WTC11 (cell line): Measurements from ENCODE around the gene PADI1. TPM values are rescaled to one million over a fixed set of nuclear protein-coding genes. Genes with fewer than 3 reads are reported as not detected.

Source experiments
- ATAC-seq: fragments of 200-7000 bp; cut with Tn5 transposase; 2 replicates; pipeline ENCODE4 v1.10.0; 2021; ENCODE audit warnings: mild to moderate bottlenecking, moderate library complexity
- CTCF ChIA-PET: fragments of 300-600 bp; sonication (Branson Sonifier 250); formaldehyde crosslinking; loops from one replicate; lab custom pipeline; 2021; ENCODE audit warnings: antibody characterized with exemption; lab: Charles Lee
- POLR2A ChIA-PET: fragments of 350-600 bp; sonication (Branson Sonifier 250); formaldehyde crosslinking; loops from one replicate; lab custom pipeline; 2021; ENCODE audit warnings: antibody characterized with exemption; lab: Charles Lee
- DNase-seq: peaks from one replicate; pipeline ENCODE4 v3.0.0; 2021; ENCODE audit warnings: low spot score
- H3K27ac Mint-ChIP-seq: 2 replicates; pipeline ENCODE4 v1.8.0; 2021; ENCODE audit warnings: mixed read lengths
- H3K27me3 Mint-ChIP-seq: 2 replicates; pipeline ENCODE4 v1.8.0; 2021; ENCODE audit warnings: low read depth, mild to moderate bottlenecking, moderate library complexity, mixed read lengths
- H3K36me3 Mint-ChIP-seq: 2 replicates; pipeline ENCODE4 v1.8.0; 2021; ENCODE audit warnings: mixed read lengths
- H3K4me1 Mint-ChIP-seq: 2 replicates; pipeline ENCODE4 v1.8.0; 2022; ENCODE audit warnings: mixed read lengths
- H3K4me3 Mint-ChIP-seq: 2 replicates; pipeline ENCODE4 v1.8.0; 2021; ENCODE audit warnings: mild to moderate bottlenecking, moderate library complexity, mixed read lengths
- H3K9me3 Mint-ChIP-seq: 2 replicates; pipeline ENCODE4 v1.8.0; 2021; ENCODE audit warnings: mixed read lengths
- ESRRA ChIP-seq: sonication (generic); formaldehyde crosslinking; IDR thresholded peaks from 2 replicates; pipeline ENCODE4 v1.8.1; 2022; ENCODE audit warnings: mild to moderate bottlenecking, missing genetic modification reagents, borderline replicate concordance
- IRF2 ChIP-seq: sonication (generic); formaldehyde crosslinking; IDR thresholded peaks from 2 replicates; pipeline ENCODE4 v1.8.0; 2022; ENCODE audit warnings: low read depth, missing genetic modification reagents, borderline replicate concordance
- KAT7 ChIP-seq: sonication (generic); formaldehyde crosslinking; IDR thresholded peaks from 2 replicates; pipeline ENCODE4 v1.8.1; 2023; ENCODE audit warnings: missing genetic modification reagents, mild to moderate bottlenecking, borderline replicate concordance
- MYBL2 ChIP-seq: sonication (generic); formaldehyde crosslinking; IDR thresholded peaks from 2 replicates; pipeline ENCODE4 v1.8.1; 2023; ENCODE audit warnings: mild to moderate bottlenecking, moderate library complexity, missing genetic modification reagents
- NR2C2 ChIP-seq: sonication (generic); formaldehyde crosslinking; IDR thresholded peaks from 2 replicates; pipeline ENCODE4 v1.8.0; 2022; ENCODE audit warnings: mild to moderate bottlenecking, missing genetic modification reagents
- PRRX2 ChIP-seq: fragments of 250-450 bp; sonication (Bioruptor Pico); IDR thresholded peaks from 2 replicates; pipeline ENCODE4 v1.8.0; 2021; ENCODE audit warnings: mild to moderate bottlenecking
- SOX15 ChIP-seq: fragments of 250-450 bp; sonication (Bioruptor Pico); IDR thresholded peaks from 2 replicates; pipeline ENCODE4 v1.9.0; 2021; ENCODE audit warnings: mild to moderate bottlenecking
- TCF7 ChIP-seq: sonication (generic); formaldehyde crosslinking; IDR thresholded peaks from 2 replicates; pipeline ENCODE4 v1.8.0; 2022; ENCODE audit warnings: mild to moderate bottlenecking, low read depth, missing genetic modification reagents, moderate library complexity
- TEAD4 ChIP-seq: sonication (generic); formaldehyde crosslinking; IDR thresholded peaks from 2 replicates; pipeline ENCODE4 v1.8.0; 2022; ENCODE audit warnings: mild to moderate bottlenecking, missing genetic modification reagents
- ZNF138 ChIP-seq: sonication (generic); formaldehyde crosslinking; conservative IDR thresholded peaks from 2 replicates; pipeline ENCODE4 v1.8.1; 2022; ENCODE audit warnings: mild to moderate bottlenecking, moderate library complexity, missing genetic modification reagents
- ZNF317 ChIP-seq: sonication (generic); formaldehyde crosslinking; IDR thresholded peaks from 2 replicates; pipeline ENCODE4 v1.8.1; 2023; ENCODE audit warnings: low read depth, mild to moderate bottlenecking, moderate library complexity, missing genetic modification reagents, borderline replicate concordance
- ZNF396 ChIP-seq: fragments of 250-450 bp; sonication (Bioruptor Pico); IDR thresholded peaks from 2 replicates; pipeline ENCODE4 v1.8.0; 2021; ENCODE audit warnings: mild to moderate bottlenecking, moderate library complexity, borderline replicate concordance
- ZNF416 ChIP-seq: fragments of 250-450 bp; sonication (Bioruptor Pico); IDR thresholded peaks from 2 replicates; pipeline ENCODE4 v1.9.0; 2021; ENCODE audit warnings: mild to moderate bottlenecking, inconsistent platforms
- ZNF423 ChIP-seq: fragments of 250-450 bp; sonication (Bioruptor Pico); IDR thresholded peaks from 2 replicates; pipeline ENCODE4 v2.1.2; 2022; ENCODE audit warnings: mild to moderate bottlenecking, moderate library complexity
- total RNA-seq: library from RNA; stranded (reverse); gene quantifications from 3 replicates; pipeline ENCODE4 v1.2.3, GENCODE V29; 2021
- TF ChIP-seq, protein P1 (sequence below): sonication (generic); formaldehyde crosslinking; IDR thresholded peaks from 2 replicates; pipeline ENCODE4 v1.8.1; 2022; ENCODE audit warnings: mild to moderate bottlenecking, missing genetic modification reagents, moderate library complexity, borderline replicate concordance
- TF ChIP-seq, protein P2 (sequence below): sonication (generic); formaldehyde crosslinking; IDR thresholded peaks from 2 replicates; pipeline ENCODE4 v1.8.0; 2022; ENCODE audit warnings: mild to moderate bottlenecking, missing genetic modification reagents
- TF ChIP-seq, protein P3 (sequence below): fragments of 250-450 bp; sonication (Bioruptor Pico); conservative IDR thresholded peaks from 2 replicates; pipeline ENCODE4 v1.9.0; 2021; ENCODE audit warnings: mild to moderate bottlenecking
- TF ChIP-seq, protein P4 (sequence below): fragments of 250-450 bp; sonication (Bioruptor Pico); IDR thresholded peaks from 2 replicates; pipeline ENCODE4 v1.9.0; 2021; ENCODE audit warnings: moderate library complexity, mild to moderate bottlenecking, inconsistent platforms, borderline replicate concordance
- TF ChIP-seq, protein P5 (sequence below): sonication (generic); formaldehyde crosslinking; IDR thresholded peaks from 2 replicates; pipeline ENCODE4 v1.8.0; 2022; ENCODE audit warnings: mild to moderate bottlenecking, missing genetic modification reagents
- TF ChIP-seq, protein P6 (sequence below): sonication (generic); formaldehyde crosslinking; IDR thresholded peaks from 2 replicates; pipeline ENCODE4 v1.8.0; 2022; ENCODE audit warnings: mild to moderate bottlenecking, missing genetic modification reagents
- TF ChIP-seq, protein P7 (sequence below): fragments of 250-450 bp; sonication (Bioruptor Pico); IDR thresholded peaks from 2 replicates; pipeline ENCODE4 v1.9.0; 2021; ENCODE audit warnings: mild to moderate bottlenecking
- TF ChIP-seq, protein P8 (sequence below): sonication (generic); formaldehyde crosslinking; IDR thresholded peaks from 2 replicates; pipeline ENCODE4 v1.8.0; 2023; ENCODE audit warnings: missing genetic modification reagents, mild to moderate bottlenecking, borderline replicate concordance

PADI1 gene
- total RNA-seq, 1 experiment from 2014 or later, result 0.15 TPM

DNA sequence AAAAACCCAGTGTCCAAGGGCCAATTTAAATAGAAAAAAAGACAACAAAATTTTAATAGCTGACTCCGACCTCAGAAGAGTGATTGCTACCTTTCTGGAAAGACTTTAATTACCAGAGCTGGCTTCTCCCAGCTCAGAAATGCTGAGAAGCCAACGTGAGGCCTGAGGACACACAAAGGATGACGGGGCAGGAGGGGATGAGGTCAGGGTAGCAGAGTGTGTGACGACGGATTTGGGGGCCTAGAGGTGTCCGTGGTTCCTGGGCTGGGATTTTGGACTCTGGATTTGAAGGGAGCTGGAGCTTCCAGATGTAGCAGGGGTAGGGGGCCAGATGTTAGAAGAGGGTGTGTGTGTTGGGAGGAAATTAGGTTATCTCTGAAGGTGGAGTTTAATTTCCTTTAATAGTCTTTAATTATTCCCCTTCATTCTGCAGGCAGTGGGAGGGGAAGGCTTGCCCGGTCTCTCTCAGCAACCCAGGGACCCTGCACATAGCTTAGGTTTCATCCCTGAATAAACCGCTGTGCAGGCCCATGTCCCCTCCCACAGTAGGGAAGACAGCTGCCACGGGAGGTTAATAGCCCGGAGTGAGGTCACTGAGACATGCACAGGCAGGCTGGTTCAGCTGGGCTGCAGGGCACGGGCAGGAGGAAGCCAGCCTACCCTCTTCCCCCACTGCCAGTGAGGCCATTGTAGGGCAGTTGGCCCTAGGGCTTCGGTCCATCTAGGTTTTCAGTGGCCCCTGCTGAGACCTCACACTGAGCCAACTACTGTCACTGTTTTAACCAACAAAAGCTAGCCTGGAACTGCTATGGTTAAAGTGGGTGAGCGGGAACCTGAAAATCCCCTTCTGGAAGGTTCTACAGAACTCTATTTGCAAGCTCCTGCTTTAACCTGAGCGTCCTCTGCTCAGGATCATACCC is 40.2 kb downstream of the PADI1 start (continued):
- TF ChIP-seq, protein P1, sequence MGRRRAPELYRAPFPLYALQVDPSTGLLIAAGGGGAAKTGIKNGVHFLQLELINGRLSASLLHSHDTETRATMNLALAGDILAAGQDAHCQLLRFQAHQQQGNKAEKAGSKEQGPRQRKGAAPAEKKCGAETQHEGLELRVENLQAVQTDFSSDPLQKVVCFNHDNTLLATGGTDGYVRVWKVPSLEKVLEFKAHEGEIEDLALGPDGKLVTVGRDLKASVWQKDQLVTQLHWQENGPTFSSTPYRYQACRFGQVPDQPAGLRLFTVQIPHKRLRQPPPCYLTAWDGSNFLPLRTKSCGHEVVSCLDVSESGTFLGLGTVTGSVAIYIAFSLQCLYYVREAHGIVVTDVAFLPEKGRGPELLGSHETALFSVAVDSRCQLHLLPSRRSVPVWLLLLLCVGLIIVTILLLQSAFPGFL (CRISPR knock-in tag), result no peak
- TF ChIP-seq, protein P2, sequence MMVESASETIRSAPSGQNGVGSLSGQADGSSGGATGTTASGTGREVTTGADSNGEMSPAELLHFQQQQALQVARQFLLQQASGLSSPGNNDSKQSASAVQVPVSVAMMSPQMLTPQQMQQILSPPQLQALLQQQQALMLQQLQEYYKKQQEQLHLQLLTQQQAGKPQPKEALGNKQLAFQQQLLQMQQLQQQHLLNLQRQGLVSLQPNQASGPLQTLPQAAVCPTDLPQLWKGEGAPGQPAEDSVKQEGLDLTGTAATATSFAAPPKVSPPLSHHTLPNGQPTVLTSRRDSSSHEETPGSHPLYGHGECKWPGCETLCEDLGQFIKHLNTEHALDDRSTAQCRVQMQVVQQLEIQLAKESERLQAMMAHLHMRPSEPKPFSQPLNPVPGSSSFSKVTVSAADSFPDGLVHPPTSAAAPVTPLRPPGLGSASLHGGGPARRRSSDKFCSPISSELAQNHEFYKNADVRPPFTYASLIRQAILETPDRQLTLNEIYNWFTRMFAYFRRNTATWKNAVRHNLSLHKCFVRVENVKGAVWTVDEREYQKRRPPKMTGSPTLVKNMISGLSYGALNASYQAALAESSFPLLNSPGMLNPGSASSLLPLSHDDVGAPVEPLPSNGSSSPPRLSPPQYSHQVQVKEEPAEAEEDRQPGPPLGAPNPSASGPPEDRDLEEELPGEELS (CRISPR knock-in tag), result no peak
- TF ChIP-seq ZNF416 (no peak), KAT7 (no peak), ZNF396 (CRISPR knock-in tag) (no peak), PRRX2 (CRISPR knock-in tag) (no peak), TEAD4 (CRISPR knock-in tag) (no peak), SOX15 (CRISPR knock-in tag) (no peak), ZNF423 (CRISPR knock-in tag) (no peak), MYBL2 (CRISPR knock-in tag) (no peak)
- TF ChIP-seq, protein P3, sequence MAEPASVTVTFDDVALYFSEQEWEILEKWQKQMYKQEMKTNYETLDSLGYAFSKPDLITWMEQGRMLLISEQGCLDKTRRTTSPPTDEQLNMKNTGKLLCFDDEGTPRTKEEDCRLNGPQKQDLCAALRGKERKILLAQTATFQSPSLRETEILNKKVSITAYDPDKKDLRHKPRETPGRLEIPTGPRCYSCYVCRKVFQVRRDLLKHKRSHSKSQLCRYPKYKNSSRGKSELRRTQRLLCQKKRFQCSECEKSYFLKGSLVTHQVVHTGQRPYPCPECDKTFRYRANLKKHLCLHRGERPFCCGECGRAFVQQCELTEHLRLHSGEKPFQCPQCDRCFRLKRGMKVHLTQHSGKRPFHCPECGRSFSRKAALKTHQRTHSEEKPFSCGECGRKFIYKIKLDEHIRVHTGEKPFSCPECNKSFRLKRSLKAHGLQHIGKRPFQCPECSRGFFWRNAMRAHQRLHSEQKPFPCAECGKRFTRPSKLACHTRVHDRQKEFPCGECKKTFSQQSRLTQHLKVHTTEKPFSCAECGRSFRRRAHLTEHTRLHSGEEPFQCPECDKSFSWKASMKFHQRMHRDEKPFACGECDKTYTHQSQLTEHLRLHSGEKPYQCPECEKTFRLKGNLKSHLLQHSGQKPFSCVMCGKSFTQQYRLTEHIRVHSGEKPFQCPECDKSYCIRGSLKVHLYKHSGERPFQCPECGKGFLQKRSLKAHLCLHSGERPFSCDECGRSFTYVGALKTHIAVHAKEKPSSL (CRISPR knock-in tag), result no peak

DNA sequence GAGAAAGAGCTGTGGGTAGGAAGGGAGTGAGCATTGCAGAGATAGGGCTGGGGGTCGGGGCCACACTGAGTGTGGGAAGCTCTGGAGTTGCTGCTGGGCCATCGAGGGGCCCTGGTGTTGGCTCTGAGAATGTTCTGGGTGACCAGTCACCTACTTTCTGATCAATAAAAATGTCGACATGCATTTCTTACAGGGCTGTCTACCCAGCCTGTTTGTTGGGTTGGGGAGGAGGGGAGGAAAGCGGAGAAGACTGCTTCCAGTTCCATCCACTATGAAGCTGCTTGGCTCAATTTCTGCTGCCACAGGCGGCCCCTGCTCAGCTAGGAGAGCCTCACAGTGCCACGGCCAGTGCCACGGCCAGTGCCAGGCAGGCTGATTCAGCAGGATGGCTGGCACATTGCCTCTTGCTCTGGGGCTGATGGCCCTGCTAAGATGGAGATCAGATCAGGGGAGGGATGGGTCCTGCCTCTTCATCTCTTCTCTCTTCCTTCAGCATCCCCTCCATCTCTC is 40.9 kb downstream of the PADI1 start:
- Mint-ChIP-seq H3K27me3 (no peaks in the 10 kb centered on the region), H3K27ac (no peak overlapping the region), H3K9me3 (no peaks in the 10 kb centered on the region), H3K36me3 (no peaks in the 10 kb centered on the region), H3K4me3 (no peak overlapping the region), H3K4me1 (peaks cover 22% of the 10 kb centered on the region)
- POLR2A ChIA-PET, result no interaction called here
- no peak for DNase-seq
- CTCF ChIA-PET, result interaction anchor here (0.7 to 2.3 kb wide), 6 partner anchors 9 to 259 kb away, joined by 3 to 12 read pairs (median 4); no protein-coding TSS in a partner anchor
- no peak for ATAC-seq
- TF ChIP-seq, protein P4, sequence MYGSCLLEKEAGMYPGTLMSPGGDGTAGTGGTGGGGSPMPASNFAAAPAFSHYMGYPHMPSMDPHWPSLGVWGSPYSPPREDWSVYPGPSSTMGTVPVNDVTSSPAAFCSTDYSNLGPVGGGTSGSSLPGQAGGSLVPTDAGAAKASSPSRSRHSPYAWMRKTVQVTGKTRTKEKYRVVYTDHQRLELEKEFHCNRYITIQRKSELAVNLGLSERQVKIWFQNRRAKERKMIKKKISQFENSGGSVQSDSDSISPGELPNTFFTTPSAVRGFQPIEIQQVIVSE (CRISPR knock-in tag), result no peak
- TF ChIP-seq TCF7 (CRISPR knock-in tag) (no peak), ZNF317 (CRISPR knock-in tag) (no peak), IRF2 (CRISPR knock-in tag) (no peak), NR2C2 (CRISPR knock-in tag) (no peak), ESRRA (CRISPR knock-in tag) (no peak), ZNF138 (no peak)
- TF ChIP-seq, protein P5, sequence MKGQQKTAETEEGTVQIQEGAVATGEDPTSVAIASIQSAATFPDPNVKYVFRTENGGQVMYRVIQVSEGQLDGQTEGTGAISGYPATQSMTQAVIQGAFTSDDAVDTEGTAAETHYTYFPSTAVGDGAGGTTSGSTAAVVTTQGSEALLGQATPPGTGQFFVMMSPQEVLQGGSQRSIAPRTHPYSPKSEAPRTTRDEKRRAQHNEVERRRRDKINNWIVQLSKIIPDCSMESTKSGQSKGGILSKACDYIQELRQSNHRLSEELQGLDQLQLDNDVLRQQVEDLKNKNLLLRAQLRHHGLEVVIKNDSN (CRISPR knock-in tag), result no peak
- TF ChIP-seq, protein P6, sequence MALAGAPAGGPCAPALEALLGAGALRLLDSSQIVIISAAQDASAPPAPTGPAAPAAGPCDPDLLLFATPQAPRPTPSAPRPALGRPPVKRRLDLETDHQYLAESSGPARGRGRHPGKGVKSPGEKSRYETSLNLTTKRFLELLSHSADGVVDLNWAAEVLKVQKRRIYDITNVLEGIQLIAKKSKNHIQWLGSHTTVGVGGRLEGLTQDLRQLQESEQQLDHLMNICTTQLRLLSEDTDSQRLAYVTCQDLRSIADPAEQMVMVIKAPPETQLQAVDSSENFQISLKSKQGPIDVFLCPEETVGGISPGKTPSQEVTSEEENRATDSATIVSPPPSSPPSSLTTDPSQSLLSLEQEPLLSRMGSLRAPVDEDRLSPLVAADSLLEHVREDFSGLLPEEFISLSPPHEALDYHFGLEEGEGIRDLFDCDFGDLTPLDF (CRISPR knock-in tag), result no peak
- TF ChIP-seq, protein P7, sequence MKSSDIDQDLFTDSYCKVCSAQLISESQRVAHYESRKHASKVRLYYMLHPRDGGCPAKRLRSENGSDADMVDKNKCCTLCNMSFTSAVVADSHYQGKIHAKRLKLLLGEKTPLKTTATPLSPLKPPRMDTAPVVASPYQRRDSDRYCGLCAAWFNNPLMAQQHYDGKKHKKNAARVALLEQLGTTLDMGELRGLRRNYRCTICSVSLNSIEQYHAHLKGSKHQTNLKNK, result no peak
- TF ChIP-seq, protein P8, sequence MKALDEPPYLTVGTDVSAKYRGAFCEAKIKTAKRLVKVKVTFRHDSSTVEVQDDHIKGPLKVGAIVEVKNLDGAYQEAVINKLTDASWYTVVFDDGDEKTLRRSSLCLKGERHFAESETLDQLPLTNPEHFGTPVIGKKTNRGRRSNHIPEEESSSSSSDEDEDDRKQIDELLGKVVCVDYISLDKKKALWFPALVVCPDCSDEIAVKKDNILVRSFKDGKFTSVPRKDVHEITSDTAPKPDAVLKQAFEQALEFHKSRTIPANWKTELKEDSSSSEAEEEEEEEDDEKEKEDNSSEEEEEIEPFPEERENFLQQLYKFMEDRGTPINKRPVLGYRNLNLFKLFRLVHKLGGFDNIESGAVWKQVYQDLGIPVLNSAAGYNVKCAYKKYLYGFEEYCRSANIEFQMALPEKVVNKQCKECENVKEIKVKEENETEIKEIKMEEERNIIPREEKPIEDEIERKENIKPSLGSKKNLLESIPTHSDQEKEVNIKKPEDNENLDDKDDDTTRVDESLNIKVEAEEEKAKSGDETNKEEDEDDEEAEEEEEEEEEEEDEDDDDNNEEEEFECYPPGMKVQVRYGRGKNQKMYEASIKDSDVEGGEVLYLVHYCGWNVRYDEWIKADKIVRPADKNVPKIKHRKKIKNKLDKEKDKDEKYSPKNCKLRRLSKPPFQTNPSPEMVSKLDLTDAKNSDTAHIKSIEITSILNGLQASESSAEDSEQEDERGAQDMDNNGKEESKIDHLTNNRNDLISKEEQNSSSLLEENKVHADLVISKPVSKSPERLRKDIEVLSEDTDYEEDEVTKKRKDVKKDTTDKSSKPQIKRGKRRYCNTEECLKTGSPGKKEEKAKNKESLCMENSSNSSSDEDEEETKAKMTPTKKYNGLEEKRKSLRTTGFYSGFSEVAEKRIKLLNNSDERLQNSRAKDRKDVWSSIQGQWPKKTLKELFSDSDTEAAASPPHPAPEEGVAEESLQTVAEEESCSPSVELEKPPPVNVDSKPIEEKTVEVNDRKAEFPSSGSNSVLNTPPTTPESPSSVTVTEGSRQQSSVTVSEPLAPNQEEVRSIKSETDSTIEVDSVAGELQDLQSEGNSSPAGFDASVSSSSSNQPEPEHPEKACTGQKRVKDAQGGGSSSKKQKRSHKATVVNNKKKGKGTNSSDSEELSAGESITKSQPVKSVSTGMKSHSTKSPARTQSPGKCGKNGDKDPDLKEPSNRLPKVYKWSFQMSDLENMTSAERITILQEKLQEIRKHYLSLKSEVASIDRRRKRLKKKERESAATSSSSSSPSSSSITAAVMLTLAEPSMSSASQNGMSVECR (CRISPR knock-in tag), result no peak
